Neural progenitor cell (in vitro differentiated cells): ENCODE measurements around the gene MTA2.

Experiments
- CTCF ChIP-seq: fragments of 200-600 bp; sonication (generic); IDR thresholded peaks from 2 replicates; pipeline ENCODE4 v1.5.1; 2017; ENCODE audit warnings: antibody characterized with exemption, mild to moderate bottlenecking
- EZH2 ChIP-seq: fragments of 200-600 bp; sonication (generic); IDR thresholded peaks from 2 replicates; pipeline ENCODE4 v1.6.1; 2017; ENCODE audit warnings: antibody characterized with exemption, mild to moderate bottlenecking, moderate library complexity
- EZH2phosphoT487 ChIP-seq: fragments of 200-600 bp; sonication (generic); IDR thresholded peaks from 2 replicates; pipeline ENCODE4 v1.6.1; 2017; ENCODE audit warnings: antibody characterized with exemption

GRCh38 chr11:62569611-62570010, 32.1 kb downstream of the MTA2 start:
- TF ChIP-seq EZH2 = no peak
- TF ChIP-seq CTCF = no peak
- TF ChIP-seq EZH2phosphoT487 = no peak
